Measurements from ENCODE around the gene ARHGAP10.
A peak's percentile ranks its signal among the peaks of the same experiment; 100 is the strongest.

The ARHGAP10 gene

GRCh38 chr4:148061141-148061481 is 329.2 kb downstream of the ARHGAP10 start:
- DNase-seq (ENCODE audit: low spot score in 2 of 2), result no peak
- peaks cover 3% of the 10 kb centered on the region for H3K27me3 Mint-ChIP-seq
- H3K36me3 Mint-ChIP-seq, result no peaks in the 10 kb centered on the region
- no peaks in the 10 kb centered on the region for H3K9me3 Mint-ChIP-seq
- ATAC-seq (ENCODE audit: low read depth), result no peak
- peak overlapping the region; percentile 38 for H3K4me3 Mint-ChIP-seq
- H3K27ac Mint-ChIP-seq, result peak overlapping the region; percentile 73
- peaks cover 34% of the 10 kb centered on the region for H3K4me1 Mint-ChIP-seq

- H3K4me1 Mint-ChIP-seq, result peaks cover 33% of the 10 kb centered on the region
Observed at GRCh38 chr4:148061795-148062194, 329.9 kb downstream of the ARHGAP10 start.

GRCh38 chr4:148062301-148062950 is 330.5 kb downstream of the ARHGAP10 start:
- ATAC-seq (ENCODE audit: low read depth) (no peak), DNase-seq (ENCODE audit: low spot score in 2 of 2) (no peak)
- H3K27ac Mint-ChIP-seq, result no peak overlapping the region
- H3K9me3 Mint-ChIP-seq, result no peaks in the 10 kb centered on the region
- no peak overlapping the region for H3K4me3 Mint-ChIP-seq
- peaks cover 27% of the 10 kb centered on the region for H3K4me1 Mint-ChIP-seq
- H3K36me3 Mint-ChIP-seq, result no peaks in the 10 kb centered on the region
- H3K27me3 Mint-ChIP-seq, result peaks cover 3% of the 10 kb centered on the region

More at GRCh38 chr4:148061795-148062194, 329.9 kb downstream of the ARHGAP10 start:
- H3K27me3 Mint-ChIP-seq, result peaks cover 3% of the 10 kb centered on the region
- H3K36me3 Mint-ChIP-seq, result no peaks in the 10 kb centered on the region
- H3K9me3 Mint-ChIP-seq, result no peaks in the 10 kb centered on the region
- H3K27ac Mint-ChIP-seq, result no peak overlapping the region
- no peak overlapping the region for H3K4me3 Mint-ChIP-seq
- ATAC-seq (ENCODE audit: low read depth), result no peak
- DNase-seq (ENCODE audit: low spot score in 2 of 2), result no peak

- Mint-ChIP-seq H3K4me1 (peaks cover 13% of the 10 kb centered on the region), H3K27ac (no peak overlapping the region), H3K9me3 (no peaks in the 10 kb centered on the region), H3K36me3 (no peaks in the 10 kb centered on the region), H3K27me3 (peaks cover 3% of the 10 kb centered on the region), H3K4me3 (no peak overlapping the region)
- no peak for DNase-seq (ENCODE audit: low spot score in 2 of 2)
- ATAC-seq (ENCODE audit: low read depth), result no peak
Observed at GRCh38 chr4:148064451-148064850, 332.6 kb downstream of the ARHGAP10 start.

GRCh38 chr4:148065075-148065474 is 333.2 kb downstream of the ARHGAP10 start:
- peaks cover 3% of the 10 kb centered on the region for H3K27me3 Mint-ChIP-seq
- ATAC-seq (ENCODE audit: low read depth), result no peak
- no peak overlapping the region for H3K4me3 Mint-ChIP-seq
- no peak overlapping the region for H3K27ac Mint-ChIP-seq
- H3K36me3 Mint-ChIP-seq, result no peaks in the 10 kb centered on the region
- H3K4me1 Mint-ChIP-seq, result peaks cover 9% of the 10 kb centered on the region
- H3K9me3 Mint-ChIP-seq, result no peaks in the 10 kb centered on the region
- no peak for DNase-seq (ENCODE audit: low spot score in 2 of 2)

GRCh38 chr4:148067301-148067916 is 335.5 kb downstream of the ARHGAP10 start:
- H3K9me3 Mint-ChIP-seq, result no peaks in the 10 kb centered on the region
- H3K4me1 Mint-ChIP-seq, result no peaks in the 10 kb centered on the region
- H3K36me3 Mint-ChIP-seq, result no peaks in the 10 kb centered on the region
- H3K27me3 Mint-ChIP-seq, result no peaks in the 10 kb centered on the region
- H3K27ac Mint-ChIP-seq, result no peak overlapping the region
- no peak overlapping the region for H3K4me3 Mint-ChIP-seq
- ATAC-seq (ENCODE audit: low read depth), result no peak
- DNase-seq (ENCODE audit: low spot score in 2 of 2), result no peak

- H3K4me1 Mint-ChIP-seq, result no peaks in the 10 kb centered on the region
- DNase-seq (ENCODE audit: low spot score in 2 of 2) (no peak), ATAC-seq (ENCODE audit: low read depth) (no peak)
- H3K27ac Mint-ChIP-seq, result no peak overlapping the region
- H3K36me3 Mint-ChIP-seq, result no peaks in the 10 kb centered on the region
- no peaks in the 10 kb centered on the region for H3K9me3 Mint-ChIP-seq
- H3K27me3 Mint-ChIP-seq, result no peaks in the 10 kb centered on the region
- no peak overlapping the region for H3K4me3 Mint-ChIP-seq
Observed at GRCh38 chr4:148068065-148068911, 336.4 kb downstream of the ARHGAP10 start.

- Mint-ChIP-seq H3K27ac (no peak overlapping the region), H3K4me1 (no peaks in the 10 kb centered on the region), H3K27me3 (no peaks in the 10 kb centered on the region), H3K9me3 (peaks cover 2% of the 10 kb centered on the region), H3K36me3 (peaks cover 2% of the 10 kb centered on the region), H3K4me3 (no peak overlapping the region)
- ATAC-seq (ENCODE audit: low read depth) (no peak), DNase-seq (ENCODE audit: low spot score in 2 of 2) (no peak)
Observed at GRCh38 chr4:148069086-148069894, 337.4 kb downstream of the ARHGAP10 start.

GRCh38 chr4:148069895-148070178 is 337.9 kb downstream of the ARHGAP10 start:
- no peaks in the 10 kb centered on the region for H3K4me1 Mint-ChIP-seq
- no peak overlapping the region for H3K27ac Mint-ChIP-seq
- DNase-seq (ENCODE audit: low spot score in 2 of 2) (no peak), ATAC-seq (ENCODE audit: low read depth) (no peak)
- no peak overlapping the region for H3K4me3 Mint-ChIP-seq
- peaks cover 4% of the 10 kb centered on the region for H3K36me3 Mint-ChIP-seq
- no peaks in the 10 kb centered on the region for H3K27me3 Mint-ChIP-seq
- peaks cover 4% of the 10 kb centered on the region for H3K9me3 Mint-ChIP-seq

GRCh38 chr4:148071009-148071408 is 339.1 kb downstream of the ARHGAP10 start:
- H3K4me1 Mint-ChIP-seq, result no peaks in the 10 kb centered on the region
- peaks cover 12% of the 10 kb centered on the region for H3K36me3 Mint-ChIP-seq
- ATAC-seq (ENCODE audit: low read depth) (no peak), DNase-seq (ENCODE audit: low spot score in 2 of 2) (no peak)
- H3K27me3 Mint-ChIP-seq, result no peaks in the 10 kb centered on the region
- H3K27ac Mint-ChIP-seq, result no peak overlapping the region
- no peak overlapping the region for H3K4me3 Mint-ChIP-seq
- peaks cover 10% of the 10 kb centered on the region for H3K9me3 Mint-ChIP-seq

- Mint-ChIP-seq H3K36me3 (peaks cover 15% of the 10 kb centered on the region), H3K9me3 (peaks cover 12% of the 10 kb centered on the region), H3K27me3 (no peaks in the 10 kb centered on the region), H3K4me3 (no peak overlapping the region), H3K4me1 (no peaks in the 10 kb centered on the region), H3K27ac (no peak overlapping the region)
- DNase-seq (ENCODE audit: low spot score in 2 of 2), result no peak
- no peak for ATAC-seq (ENCODE audit: low read depth)
Observed at GRCh38 chr4:148072789-148073188, 340.9 kb downstream of the ARHGAP10 start.

GRCh38 chr4:148073349-148073748 is 341.5 kb downstream of the ARHGAP10 start:
- ATAC-seq (ENCODE audit: low read depth), result no peak
- Mint-ChIP-seq H3K4me3 (no peak overlapping the region), H3K27ac (no peak overlapping the region), H3K36me3 (peaks cover 20% of the 10 kb centered on the region), H3K9me3 (peaks cover 15% of the 10 kb centered on the region), H3K27me3 (no peaks in the 10 kb centered on the region), H3K4me1 (no peaks in the 10 kb centered on the region)
- DNase-seq (ENCODE audit: low spot score in 2 of 2), result no peak

- Mint-ChIP-seq H3K27me3 (no peaks in the 10 kb centered on the region), H3K36me3 (peaks cover 22% of the 10 kb centered on the region), H3K9me3 (peaks cover 15% of the 10 kb centered on the region), H3K27ac (no peak overlapping the region), H3K4me3 (no peak overlapping the region), H3K4me1 (no peaks in the 10 kb centered on the region)
- DNase-seq (ENCODE audit: low spot score in 2 of 2) (no peak), ATAC-seq (ENCODE audit: low read depth) (no peak)
Observed at GRCh38 chr4:148074462-148074861, 342.6 kb downstream of the ARHGAP10 start.

GRCh38 chr4:148075438-148075837 is 343.6 kb downstream of the ARHGAP10 start:
- H3K9me3 Mint-ChIP-seq, result peaks cover 15% of the 10 kb centered on the region
- peaks cover 26% of the 10 kb centered on the region for H3K36me3 Mint-ChIP-seq

More at GRCh38 chr4:148075438-148075837, 343.6 kb downstream of the ARHGAP10 start:
- no peak overlapping the region for H3K4me3 Mint-ChIP-seq
- H3K27ac Mint-ChIP-seq, result no peak overlapping the region
- H3K27me3 Mint-ChIP-seq, result no peaks in the 10 kb centered on the region
- ATAC-seq (ENCODE audit: low read depth) (no peak), DNase-seq (ENCODE audit: low spot score in 2 of 2) (no peak)
- H3K4me1 Mint-ChIP-seq, result no peaks in the 10 kb centered on the region
